ENCODE results near the gene SMIM27.
"Not testable (repeated sequence)": the region's sequence is repeated elsewhere in the genome, so short reads cannot be mapped to it uniquely, and the experiment has no call there.

Gene SMIM27

DNA sequence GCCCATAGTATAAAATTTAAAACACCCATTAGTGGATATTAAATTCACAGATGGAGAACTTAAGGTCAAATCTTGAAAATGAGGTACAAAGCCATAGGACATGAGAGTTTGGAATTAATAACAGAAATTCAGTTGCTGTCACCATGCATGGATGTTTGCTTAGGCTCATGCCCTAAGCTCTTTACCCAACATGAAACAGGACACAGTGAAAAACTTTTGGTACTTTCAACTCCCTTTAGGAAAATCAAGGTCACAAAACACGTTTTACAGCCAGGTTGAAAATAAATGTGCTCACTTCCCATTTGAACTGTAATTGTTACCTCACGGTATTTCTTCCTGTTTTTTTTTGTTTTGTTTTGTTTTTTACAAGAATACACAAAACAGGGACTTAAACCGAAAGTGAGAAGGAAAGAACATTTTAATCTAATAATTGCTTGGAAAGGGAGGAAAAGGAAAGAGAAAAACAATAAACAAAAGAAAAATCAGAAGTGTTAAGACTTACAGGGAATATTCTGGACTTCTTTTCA lies 6.3 kb downstream of the SMIM27 start:
- no peak for DNase-seq

DNA sequence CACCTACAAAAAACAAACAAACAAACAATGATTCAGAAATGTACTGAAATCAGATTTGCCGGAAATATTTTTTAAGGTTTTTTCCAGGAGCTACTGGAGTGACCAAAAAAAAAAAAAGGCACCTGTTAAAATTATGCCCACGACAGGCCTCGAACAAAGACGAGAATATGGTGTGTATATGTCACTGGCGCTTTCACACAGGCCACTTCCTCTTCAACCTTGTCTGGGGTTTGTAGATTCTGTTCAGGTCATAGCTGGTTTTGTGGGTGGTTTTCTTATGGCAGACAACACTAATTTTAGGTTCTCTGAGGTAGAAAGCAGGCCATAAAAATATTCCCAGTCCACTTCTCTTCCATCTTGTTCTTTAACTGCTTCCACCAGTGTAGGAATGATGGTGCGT lies 13.8 kb downstream of the SMIM27 start:
- no peak for DNase-seq

DNA sequence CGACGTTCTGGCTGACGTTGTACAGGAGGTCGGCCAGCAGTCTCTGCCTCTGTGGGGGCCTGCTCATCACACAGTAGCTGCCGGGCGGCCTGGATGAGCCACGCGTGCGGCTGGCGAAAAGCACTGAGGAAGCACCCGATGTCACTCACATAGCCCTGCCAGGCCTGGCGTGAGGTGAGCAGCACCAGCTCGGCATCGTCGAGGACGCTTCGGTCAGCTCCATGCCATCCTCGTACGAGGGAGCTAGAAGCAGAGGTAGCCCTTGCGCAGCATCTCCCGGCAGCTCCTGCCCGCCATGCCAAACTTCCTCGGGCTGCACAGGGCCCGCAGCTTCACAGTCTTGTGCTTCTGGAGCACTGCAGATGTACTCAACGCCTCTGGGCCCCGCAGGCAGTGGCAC lies 14.6 kb downstream of the SMIM27 start:
- DNase-seq: no peak

DNA sequence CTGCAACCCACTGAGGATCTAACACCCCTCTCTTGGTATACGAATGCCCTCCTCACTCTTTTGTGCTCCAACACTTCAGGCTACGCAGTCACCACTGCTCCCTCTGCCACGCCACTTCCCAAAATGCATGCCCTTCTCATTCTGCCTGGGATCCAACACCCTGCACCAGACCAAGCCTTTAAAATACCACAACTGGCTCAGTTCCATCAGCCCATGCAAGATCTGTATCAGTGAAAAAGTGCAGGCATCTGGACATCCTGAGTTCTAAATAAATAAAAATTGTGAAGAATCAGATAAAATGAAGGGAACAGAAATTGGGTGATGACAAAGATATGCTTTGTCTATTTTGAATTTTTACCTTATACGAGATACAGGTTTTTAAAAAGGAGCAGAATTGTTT lies 18.1 kb downstream of the SMIM27 start:
- peak; percentile 47 for DNase-seq

GRCh38 chr9:32571969-32572899 lies 20.1 kb downstream of the SMIM27 start:
- DNase-seq: peak; percentile 96

GRCh38 chr9:32572900-32573523 lies 20.9 kb downstream of the SMIM27 start, which contains the start of gene NDUFB6:
TSS of gene NDUFB6 (minus strand) at chr9:32573159. CDS start at chr9:32573060, 99 bp downstream.
- DNase-seq: peak; percentile 98

DNA sequence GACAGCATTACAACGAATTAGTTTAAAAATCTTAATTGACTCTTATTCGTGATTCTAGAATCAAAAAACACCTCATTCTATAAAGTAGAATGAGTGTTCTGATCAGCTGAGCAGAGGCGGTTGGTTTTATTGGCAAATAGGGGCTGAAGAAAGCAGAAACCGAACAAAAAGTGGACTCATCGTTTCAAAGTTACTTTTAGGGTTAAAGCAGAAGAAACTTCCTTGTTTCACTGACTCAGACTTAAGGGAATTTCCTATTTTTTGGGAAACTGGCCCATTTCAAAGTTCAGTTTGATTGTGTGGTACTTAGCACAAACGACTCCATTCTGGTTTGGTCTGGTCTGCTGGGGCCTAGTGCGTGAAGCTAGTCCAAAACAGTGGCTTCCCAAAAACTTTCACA lies 21.7 kb downstream of the SMIM27 start:
- DNase-seq: no peak

DNA sequence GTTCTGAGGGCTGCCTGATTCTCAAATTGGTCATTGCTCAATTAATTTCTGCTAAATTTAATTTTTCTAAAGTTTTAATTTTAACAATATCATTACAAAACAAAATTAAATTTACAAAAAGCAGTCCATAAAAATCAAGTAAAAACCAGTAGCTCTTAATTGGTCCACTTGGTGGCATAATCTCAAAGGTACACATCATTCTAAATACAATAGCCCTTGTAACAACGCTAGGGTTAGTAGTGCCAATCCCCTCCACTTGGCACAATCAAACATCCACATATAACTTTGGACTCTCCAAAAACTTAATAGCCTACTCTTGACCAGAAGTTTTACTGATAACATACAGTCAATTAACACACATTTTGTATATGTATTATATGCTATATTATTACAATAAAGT lies 22.7 kb downstream of the SMIM27 start:
- peak; percentile 32 for DNase-seq

- no peak for DNase-seq
Observed at GRCh38 chr9:32577316-32577715, 25.2 kb downstream of the SMIM27 start.

DNA sequence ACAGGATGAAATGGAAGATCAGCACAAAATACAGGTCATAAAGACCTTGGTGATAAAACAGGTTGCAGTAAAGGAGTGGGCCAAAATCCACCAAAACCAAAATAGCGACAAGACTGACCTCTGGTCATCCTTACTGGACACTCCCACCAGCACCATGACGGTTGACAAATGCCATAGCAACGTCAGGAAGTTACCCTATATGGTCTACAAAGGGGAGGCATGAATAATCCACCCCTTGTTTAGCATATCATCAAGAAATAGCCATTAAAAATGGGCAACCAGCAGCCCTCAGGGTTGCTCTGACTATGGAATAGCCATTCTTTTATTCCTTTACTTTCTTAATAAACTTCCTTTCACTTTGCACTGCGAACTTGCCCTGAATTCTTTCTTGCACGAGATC lies 26.8 kb downstream of the SMIM27 start:
- DNase-seq: no peak

DNA sequence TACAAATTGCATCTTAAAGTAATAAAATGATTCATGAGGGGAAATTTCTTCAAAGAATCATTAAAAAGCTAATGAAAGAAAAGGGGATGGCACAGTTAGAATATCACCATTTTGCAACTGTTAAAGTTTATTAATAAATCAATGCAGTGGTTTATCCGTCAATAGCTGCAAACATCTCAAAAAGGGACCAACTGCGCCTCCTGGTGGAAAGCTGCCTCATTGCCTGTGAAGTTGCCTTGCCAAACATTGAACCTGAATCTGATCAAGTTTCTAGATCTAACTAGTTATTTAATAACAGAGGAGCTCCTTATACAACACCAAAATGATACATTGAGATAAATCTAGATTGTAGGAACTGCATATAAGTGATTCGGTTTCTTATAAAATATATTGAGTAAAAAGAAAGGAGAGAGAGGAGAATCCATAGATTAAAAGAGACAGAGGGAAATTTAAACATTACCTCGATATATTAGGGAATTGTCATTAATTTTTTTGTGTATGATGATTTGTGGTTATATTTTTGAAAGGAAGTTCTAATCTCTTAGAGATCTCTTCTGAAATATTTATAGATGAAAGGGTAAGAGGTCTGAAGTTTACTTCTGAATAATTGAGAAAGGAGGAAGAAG lies 27.7 kb downstream of the SMIM27 start:
- DNase-seq: peak; percentile 83

GRCh38 chr9:32580631-32581300 lies 28.6 kb downstream of the SMIM27 start:
- no peak for DNase-seq

DNA sequence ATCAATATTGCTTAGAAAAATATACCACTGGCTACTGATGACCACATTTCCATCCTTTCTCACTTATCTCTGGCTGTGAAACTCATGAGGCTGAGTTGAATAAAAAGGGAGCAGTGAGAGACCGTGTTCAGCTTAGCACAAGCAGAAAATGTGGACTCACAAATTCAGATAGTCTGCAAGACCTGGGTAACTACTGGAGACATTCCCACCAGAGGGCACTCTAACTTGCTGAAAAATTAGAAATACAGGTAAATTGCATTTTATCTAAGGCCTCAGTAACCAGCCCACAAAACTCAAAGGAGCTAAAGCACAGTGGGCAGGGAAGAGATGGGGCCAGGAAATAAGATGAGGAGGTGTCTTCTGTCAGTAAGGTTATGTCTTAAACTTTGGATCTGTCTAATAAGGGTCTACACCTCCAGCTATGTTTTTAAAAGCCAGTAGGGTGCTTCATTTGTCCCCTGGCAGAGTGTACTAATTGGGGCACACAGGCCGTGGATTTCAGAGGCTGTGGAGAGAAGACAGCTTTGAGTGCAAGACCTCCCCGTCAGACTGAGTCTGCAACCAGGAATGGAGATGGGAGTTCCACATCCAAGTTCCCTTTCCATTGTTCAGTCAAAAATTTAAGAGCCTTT lies 29.5 kb downstream of the SMIM27 start:
- peak; percentile 76 for DNase-seq

- no peak for DNase-seq
Observed at GRCh38 chr9:32584784-32585183, 32.7 kb downstream of the SMIM27 start.

DNA sequence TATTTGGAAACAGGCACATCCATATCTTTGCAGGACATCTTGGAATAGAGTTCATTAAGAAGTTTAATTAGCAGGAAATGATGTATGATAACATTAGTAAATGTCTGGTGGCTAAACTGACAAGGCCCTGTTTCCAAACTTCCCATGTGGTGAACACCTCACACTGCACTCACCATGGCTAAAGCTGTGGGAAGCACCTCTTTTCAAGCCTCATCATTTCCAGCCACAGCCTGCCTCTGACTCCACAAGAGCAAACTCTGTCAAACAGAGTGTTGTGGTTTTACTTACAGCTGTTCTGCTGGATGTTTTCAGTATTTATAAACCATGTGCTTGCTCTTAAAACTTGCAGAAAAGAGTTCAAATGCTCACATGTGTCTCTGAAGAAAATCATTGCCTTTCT lies 35.8 kb downstream of the SMIM27 start:
- DNase-seq: no peak

DNA sequence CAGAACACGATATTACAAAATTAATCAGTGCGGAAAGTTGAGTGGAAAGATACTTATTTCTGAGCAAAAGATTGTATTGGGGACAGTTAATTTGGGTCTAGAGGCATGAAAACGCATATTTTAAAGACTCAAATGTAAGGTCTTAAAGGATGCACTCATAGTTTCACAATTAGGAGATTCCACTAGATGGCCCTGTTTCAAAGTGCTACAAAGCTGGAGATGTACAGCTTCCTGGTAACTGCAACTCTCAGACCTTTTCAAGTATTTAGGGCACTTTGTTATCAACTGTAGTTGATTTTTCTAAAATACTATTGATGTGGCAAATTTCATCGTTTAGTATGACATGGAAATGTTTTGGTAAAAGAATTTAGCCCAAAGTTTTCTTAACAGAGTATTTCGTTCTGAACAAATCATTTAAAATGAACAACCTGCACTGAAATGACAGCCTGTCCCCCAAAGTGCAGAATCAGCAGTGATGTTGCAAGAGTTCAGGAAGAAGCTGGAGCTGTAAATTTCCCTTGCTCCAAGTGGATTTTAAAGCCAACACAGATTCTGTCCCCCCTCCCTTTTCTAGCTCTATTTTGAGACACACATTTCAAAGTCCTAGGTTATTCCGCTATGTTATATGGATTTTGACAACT lies 37.1 kb downstream of the SMIM27 start:
- peak; percentile 68 for DNase-seq

DNA sequence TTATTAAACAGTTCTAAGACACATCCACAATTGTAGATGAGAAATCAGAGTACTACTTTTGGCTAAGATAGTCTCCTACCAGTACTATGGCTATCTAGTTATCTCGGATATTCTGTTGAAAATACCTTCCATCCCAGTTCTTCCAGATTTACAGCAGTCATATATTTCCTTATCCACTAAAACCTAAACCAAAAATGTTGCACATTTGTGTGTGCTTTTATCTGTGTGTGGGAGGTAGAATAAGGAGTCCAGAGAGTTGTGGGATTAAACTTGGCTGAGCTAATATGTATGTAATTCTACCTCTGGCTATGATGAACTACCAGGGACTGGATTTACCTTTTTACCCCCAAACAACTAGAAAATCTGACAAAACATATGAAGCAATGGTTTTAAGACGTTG lies 38.3 kb downstream of the SMIM27 start:
- DNase-seq: no peak

DNA sequence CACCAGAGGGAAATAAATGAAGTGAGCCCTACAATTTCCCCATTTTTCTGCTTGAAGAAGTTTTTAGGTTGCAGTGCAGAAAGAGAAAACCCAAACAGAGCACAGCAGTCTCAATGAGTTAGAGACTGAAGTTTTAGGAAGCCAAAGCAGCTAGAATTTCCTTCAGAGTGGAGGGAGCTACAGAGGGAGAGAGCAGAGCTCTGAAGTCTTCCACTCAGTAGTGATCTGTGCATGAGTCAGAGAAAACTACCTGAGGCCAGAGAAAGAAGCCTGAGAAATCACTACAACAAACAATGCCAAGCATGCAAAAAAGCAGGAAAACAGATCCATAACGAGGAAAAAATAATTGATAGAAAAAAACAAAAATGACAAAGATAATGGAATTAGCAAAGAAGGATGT lies 38.8 kb downstream of the SMIM27 start:
- no peak for DNase-seq

GRCh38 chr9:32596096-32596865 lies 44.2 kb downstream of the SMIM27 start:
- no peak for DNase-seq

DNA sequence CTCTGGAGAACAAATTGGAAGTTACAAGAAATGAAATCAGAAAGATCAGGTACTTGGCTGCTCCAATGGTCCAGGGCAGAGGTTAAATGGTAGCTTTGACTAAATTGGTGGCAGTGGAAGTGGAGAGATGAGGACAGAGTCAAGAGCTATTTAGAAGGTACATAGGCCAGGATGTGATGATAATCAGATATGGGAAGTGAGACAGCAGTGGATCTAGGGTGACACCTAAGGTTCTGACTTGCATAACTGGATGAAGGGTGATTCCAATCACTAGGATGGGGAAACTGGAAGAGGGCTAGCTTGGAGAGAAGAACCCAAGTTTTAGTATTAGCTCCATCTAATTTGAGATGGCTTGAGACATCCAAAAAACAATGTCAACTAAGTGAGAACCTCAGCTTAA lies 44.8 kb downstream of the SMIM27 start:
- no peak for DNase-seq

DNA sequence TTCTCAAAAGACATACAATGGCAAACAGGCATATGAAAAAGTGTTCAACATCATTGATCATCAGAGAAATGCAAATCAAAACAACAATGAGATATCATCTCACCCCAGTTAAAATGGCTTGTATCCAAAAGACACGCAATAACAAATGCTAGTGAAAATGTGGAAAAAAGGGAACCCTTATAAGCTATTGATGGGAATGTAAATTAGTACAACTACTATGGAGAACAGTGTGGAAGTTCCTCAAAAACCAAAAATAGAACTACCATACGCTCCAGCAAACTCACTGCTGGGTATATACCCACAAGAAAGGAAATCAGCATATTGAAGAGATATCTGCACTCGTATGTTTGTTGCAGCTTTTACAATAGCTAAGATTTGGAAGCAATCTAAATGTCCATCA lies 46.9 kb downstream of the SMIM27 start:
- DNase-seq: not testable (repeated sequence)
